Activated B cell treated with CpG ODN at 0.5 μM for 24 hours (primary cell): ENCODE measurements around the gene FBXW2. TPM values are rescaled to one million over a fixed set of nuclear protein-coding genes. Genes with fewer than 3 reads are reported as not detected.

Experiments
- ATAC-seq: fragments of 200-7000 bp; cut with Tn5 transposase; one replicate; pipeline ENCODE4 v1.10.0; 2021; ENCODE audit warnings: low read depth, mild to moderate bottlenecking, moderate library complexity
- CTCF ChIA-PET: fragments of 350-600 bp; sonication (Branson Sonifier 250); formaldehyde crosslinking; loops from one replicate; lab custom pipeline; 2021; ENCODE audit warnings: antibody characterized with exemption; lab: Charles Lee
- POLR2A ChIA-PET: fragments of 350-600 bp; sonication (Branson Sonifier 250); formaldehyde crosslinking; loops from one replicate; lab custom pipeline; 2021; ENCODE audit warnings: antibody characterized with exemption; lab: Charles Lee
- DNase-seq: peaks from one replicate; pipeline ENCODE4 v3.0.0; 2022
- H3K27ac Mint-ChIP-seq: one replicate; pipeline ENCODE4 v1.8.0; 2020; ENCODE audit warnings: mixed read lengths
- H3K27me3 Mint-ChIP-seq: one replicate; pipeline ENCODE4 v1.8.0; 2021; ENCODE audit warnings: mixed read lengths
- H3K36me3 Mint-ChIP-seq: one replicate; pipeline ENCODE4 v1.8.0; 2021; ENCODE audit warnings: low read depth, mixed read lengths
- H3K4me1 Mint-ChIP-seq: one replicate; pipeline ENCODE4 v1.8.0; 2021; ENCODE audit warnings: mixed read lengths
- H3K4me3 Mint-ChIP-seq: one replicate; pipeline ENCODE4 v1.8.0; 2020; ENCODE audit warnings: mild to moderate bottlenecking, mixed read lengths
- H3K9me3 Mint-ChIP-seq: one replicate; pipeline ENCODE4 v1.8.0; 2020; ENCODE audit warnings: mixed read lengths
- intact Hi-C: fragments of 100-400 bp; cut with micrococcal nuclease; formaldehyde crosslinking; loops from one replicate; pipeline ENCODE4 v1.15.1; 2024
- total RNA-seq: library from RNA; stranded (reverse); gene quantifications from 2 replicates; pipeline ENCODE4 v1.2.3, GENCODE V29; 2022
- TF ChIP-seq, protein P1 (sequence below): fragments of 200-600 bp; IDR thresholded peaks from one replicate; pipeline ENCODE4 v1.8.0; 2022; ENCODE audit warnings: antibody characterized with exemption, mild to moderate bottlenecking

The FBXW2 gene
- total RNA-seq, 1 donor from 2014 or later = 77.9 TPM

DNA sequence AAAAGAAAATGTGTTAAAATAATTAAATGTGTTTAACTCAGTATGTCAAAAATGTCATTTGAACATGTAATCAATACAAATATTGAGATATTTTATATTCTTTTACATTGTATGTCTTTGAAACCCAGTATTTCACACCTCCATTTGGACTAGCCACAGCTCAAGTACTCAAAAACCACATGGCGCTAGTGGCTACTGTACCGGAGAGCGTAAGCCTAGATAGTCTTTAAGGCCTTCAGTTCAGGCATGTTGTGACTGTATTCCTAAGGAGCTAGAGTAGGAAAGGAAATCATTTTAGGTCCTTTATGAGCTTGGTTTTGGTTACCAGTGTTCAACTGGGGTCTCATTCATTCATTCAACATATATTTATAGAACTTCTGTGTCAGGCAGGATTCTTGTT is 12.8 kb downstream of the FBXW2 start:
- POLR2A ChIA-PET = no interaction called here
- Mint-ChIP-seq H3K36me3 (peaks cover 73% of the 10 kb centered on the region), H3K4me3 (no peak overlapping the region), H3K27ac (no peak overlapping the region), H3K9me3 (no peaks in the 10 kb centered on the region), H3K4me1 (peaks cover 7% of the 10 kb centered on the region), H3K27me3 (no peaks in the 10 kb centered on the region)
- TF ChIP-seq, protein P1, sequence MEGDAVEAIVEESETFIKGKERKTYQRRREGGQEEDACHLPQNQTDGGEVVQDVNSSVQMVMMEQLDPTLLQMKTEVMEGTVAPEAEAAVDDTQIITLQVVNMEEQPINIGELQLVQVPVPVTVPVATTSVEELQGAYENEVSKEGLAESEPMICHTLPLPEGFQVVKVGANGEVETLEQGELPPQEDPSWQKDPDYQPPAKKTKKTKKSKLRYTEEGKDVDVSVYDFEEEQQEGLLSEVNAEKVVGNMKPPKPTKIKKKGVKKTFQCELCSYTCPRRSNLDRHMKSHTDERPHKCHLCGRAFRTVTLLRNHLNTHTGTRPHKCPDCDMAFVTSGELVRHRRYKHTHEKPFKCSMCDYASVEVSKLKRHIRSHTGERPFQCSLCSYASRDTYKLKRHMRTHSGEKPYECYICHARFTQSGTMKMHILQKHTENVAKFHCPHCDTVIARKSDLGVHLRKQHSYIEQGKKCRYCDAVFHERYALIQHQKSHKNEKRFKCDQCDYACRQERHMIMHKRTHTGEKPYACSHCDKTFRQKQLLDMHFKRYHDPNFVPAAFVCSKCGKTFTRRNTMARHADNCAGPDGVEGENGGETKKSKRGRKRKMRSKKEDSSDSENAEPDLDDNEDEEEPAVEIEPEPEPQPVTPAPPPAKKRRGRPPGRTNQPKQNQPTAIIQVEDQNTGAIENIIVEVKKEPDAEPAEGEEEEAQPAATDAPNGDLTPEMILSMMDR = no peak
- intact Hi-C loops = no loop called here
- CTCF ChIA-PET = no interaction called here
- no peak for ATAC-seq
- DNase-seq = no peak

DNA sequence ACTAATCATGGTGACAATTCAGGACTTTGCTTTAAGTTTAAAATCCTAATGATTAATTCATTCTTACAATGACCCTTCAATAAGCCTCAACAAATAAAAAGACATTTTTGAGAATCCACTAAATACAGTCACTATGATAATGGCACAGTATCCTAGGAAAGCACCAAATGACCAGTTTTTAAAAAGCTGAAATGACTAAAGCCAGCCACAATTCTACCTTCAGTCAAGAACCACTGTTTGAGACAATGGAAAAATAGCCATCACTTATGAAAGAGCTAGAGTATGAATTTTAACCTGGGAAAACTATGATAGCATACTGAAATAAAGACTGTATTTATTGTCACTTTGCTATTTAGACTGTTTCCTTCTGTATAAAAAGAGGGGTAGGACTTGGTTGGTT is 14.0 kb downstream of the FBXW2 start:
- CTCF ChIA-PET = no interaction called here

DNA sequence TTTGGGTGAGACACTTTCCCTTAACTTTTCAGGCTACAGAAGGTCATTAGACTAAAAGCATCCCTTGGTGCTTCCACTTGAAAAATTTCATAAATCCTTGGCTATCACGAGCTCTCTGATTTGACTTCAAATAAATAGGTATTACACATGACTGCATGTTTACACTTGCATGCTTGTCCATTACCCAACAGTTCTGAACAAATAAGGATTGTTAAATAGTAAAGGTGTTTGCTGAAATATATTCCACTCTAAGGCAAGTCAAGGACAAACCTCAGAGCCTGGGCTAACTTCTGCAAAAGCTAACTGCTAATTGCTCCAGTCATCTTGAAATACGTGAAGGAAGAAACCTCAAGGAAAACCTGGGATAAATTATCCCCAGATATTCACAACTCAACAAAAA is 14.5 kb downstream of the FBXW2 start:
- ATAC-seq (no peak), DNase-seq (no peak)
- no peak overlapping the region for H3K4me3 Mint-ChIP-seq
- H3K9me3 Mint-ChIP-seq = no peaks in the 10 kb centered on the region
- TF ChIP-seq, protein P1 = no peak
- peaks cover 3% of the 10 kb centered on the region for H3K4me1 Mint-ChIP-seq
- ChIA-PET POLR2A (interaction anchor here (1.0 kb wide), 1 partner anchor 14 kb away, joined by 4 read pairs; the partner anchor contains the start of gene FBXW2), CTCF (no interaction called here)
- intact Hi-C loops = no loop called here
- no peaks in the 10 kb centered on the region for H3K27me3 Mint-ChIP-seq
- H3K27ac Mint-ChIP-seq = no peak overlapping the region
- H3K36me3 Mint-ChIP-seq = peaks cover 71% of the 10 kb centered on the region

More for the DNA sequence above, 14.0 kb downstream of the FBXW2 start:
- H3K9me3 Mint-ChIP-seq = no peaks in the 10 kb centered on the region
- no peak overlapping the region for H3K27ac Mint-ChIP-seq
- H3K36me3 Mint-ChIP-seq = peaks cover 75% of the 10 kb centered on the region
- POLR2A ChIA-PET = interaction anchor here (1.0 kb wide), 1 partner anchor 14 kb away, joined by 4 read pairs; the partner anchor contains the start of gene FBXW2
- ATAC-seq = no peak
- TF ChIP-seq, protein P1 = no peak
- peaks cover 7% of the 10 kb centered on the region for H3K4me1 Mint-ChIP-seq
- no peak overlapping the region for H3K4me3 Mint-ChIP-seq
- no peaks in the 10 kb centered on the region for H3K27me3 Mint-ChIP-seq
- intact Hi-C loops = no loop called here
- no peak for DNase-seq

DNA sequence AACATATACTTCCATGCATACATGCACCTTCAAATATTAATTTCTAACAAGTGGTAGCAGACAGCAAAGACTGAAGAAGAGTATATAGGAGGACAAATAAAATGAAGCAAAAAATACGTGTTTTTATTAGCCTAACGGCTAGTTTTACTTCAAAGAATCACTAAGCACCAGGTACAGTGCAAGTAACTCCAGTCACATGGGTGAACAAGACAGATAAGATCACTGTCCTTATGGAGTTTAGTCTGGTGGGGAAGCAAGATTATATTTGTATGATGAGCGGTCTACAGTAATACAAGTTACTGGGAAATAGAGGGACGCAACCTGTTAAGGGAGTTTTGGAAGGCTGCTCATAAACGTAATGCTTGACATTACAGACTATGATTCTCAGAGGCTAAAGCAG is 16.0 kb downstream of the FBXW2 start:
- Mint-ChIP-seq H3K9me3 (no peaks in the 10 kb centered on the region), H3K27ac (no peak overlapping the region), H3K4me1 (no peaks in the 10 kb centered on the region), H3K4me3 (no peak overlapping the region), H3K27me3 (no peaks in the 10 kb centered on the region), H3K36me3 (peaks cover 73% of the 10 kb centered on the region)
- POLR2A ChIA-PET = interaction anchor here (0.6 kb wide), 1 partner anchor 11 kb away, joined by 3 read pairs; no protein-coding TSS in a partner anchor
- intact Hi-C loops = no loop called here
- ATAC-seq (no peak), DNase-seq (no peak)
- CTCF ChIA-PET = no interaction called here
- TF ChIP-seq, protein P1 = no peak

DNA sequence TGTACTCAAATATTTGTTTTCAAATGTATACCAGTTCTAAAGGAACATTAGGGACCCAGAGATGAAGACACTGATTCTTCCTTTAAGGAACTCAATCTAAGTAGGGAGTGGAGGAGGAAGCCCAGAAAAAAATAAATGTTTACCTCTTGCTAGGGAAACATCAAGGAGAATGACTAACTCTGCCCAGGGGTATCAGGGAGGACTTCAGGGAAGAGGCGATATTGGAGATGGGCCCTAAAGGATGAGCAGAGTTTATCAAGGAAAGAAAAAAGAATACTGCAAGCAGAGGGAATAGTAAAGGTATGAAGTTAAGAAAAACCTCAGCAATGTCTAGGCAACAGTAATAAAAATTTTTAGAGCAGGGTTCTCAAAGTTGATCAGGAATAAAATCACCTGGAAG is 16.4 kb downstream of the FBXW2 start:
- ATAC-seq = no peak
- intact Hi-C loops = no loop called here
- H3K9me3 Mint-ChIP-seq = no peaks in the 10 kb centered on the region
- H3K27me3 Mint-ChIP-seq = no peaks in the 10 kb centered on the region
- no peak overlapping the region for H3K4me3 Mint-ChIP-seq
- H3K27ac Mint-ChIP-seq = no peak overlapping the region
- peaks cover 72% of the 10 kb centered on the region for H3K36me3 Mint-ChIP-seq
- TF ChIP-seq, protein P1 = no peak
- no peaks in the 10 kb centered on the region for H3K4me1 Mint-ChIP-seq
- ChIA-PET CTCF (no interaction called here), POLR2A (no interaction called here)
- DNase-seq = no peak
